Stimulated activated naive CD8-positive, alpha-beta T cell treated with anti-CD3 and anti-CD28 coated beads, Interleukin-15, Interleukin-2, amounts not matched to agents 100 ng/mL and 50 ng/mL, for 24 hours (primary cell): ENCODE measurements around the gene RPL36.
A peak's percentile ranks its signal among the peaks of the same experiment; 100 is the strongest.

Experiments used
- H3K27ac Mint-ChIP-seq: one replicate; pipeline ENCODE4 v1.8.0; 2021; ENCODE audit warnings: mild to moderate bottlenecking, mixed read lengths
- H3K27me3 Mint-ChIP-seq: one replicate; pipeline ENCODE4 v1.8.0; 2021; ENCODE audit warnings: mixed read lengths
- H3K36me3 Mint-ChIP-seq: one replicate; pipeline ENCODE4 v1.8.0; 2021; ENCODE audit warnings: low read depth, mixed read lengths
- H3K4me1 Mint-ChIP-seq: one replicate; pipeline ENCODE4 v1.8.0; 2021; ENCODE audit warnings: low read depth, mixed read lengths
- H3K4me3 Mint-ChIP-seq: one replicate; pipeline ENCODE4 v1.8.0; 2021; ENCODE audit warnings: mild to moderate bottlenecking, mixed read lengths
- H3K9me3 Mint-ChIP-seq: one replicate; pipeline ENCODE4 v1.8.0; 2021; ENCODE audit warnings: mixed read lengths

The RPL36 gene

DNA sequence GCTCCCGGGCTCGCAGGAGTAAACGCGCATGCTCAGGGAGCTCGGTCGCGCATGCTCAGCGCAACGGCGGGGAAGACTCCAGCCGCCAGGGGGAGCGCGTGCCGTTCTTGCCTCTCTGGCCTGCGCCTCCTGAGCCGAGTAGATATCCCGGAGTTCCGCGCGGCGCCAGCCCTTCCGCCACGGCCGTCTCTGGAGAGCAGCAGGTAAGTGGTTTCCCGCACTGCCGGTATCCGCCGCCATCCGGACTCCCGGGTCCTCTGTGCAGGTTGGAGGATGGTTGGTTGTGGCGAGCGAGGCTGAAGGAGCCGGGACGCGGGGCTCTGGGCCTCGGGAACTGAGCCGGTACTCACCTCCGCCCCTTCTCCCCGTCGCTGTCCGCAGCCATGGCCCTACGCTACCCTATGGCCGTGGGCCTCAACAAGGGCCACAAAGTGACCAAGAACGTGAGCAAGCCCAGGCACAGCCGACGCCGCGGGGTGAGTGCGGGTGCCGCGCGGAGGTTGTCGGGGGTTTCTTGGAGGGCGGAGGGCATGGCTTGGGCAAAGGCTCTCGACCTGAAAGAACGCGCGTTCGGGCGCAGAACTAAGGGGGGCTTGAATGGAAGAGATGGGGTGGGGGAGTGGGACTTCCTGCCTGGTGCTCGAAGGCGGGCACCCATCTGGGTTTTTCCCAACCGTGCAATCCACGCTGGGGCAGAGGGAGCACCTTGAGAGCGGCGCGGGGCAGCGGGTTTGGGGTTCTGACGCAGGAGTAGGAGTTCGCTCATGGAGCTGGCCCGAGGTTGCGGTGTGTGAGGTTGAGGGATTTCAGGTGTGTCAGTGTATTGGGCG is at the start of gene RPL36:
TSS of gene RPL36 (plus strand) at position 171 of the 830 bp plus-strand sequence. CDS start at position 384, 213 bp downstream.
- Mint-ChIP-seq H3K4me1 (peaks cover 43% of the 10 kb centered on the region), H3K9me3 (no peaks in the 10 kb centered on the region), H3K27ac (peak within 1 kb of the TSS; percentile 97), H3K4me3 (peak within 1 kb of the TSS; percentile 96), H3K27me3 (no peaks in the 10 kb centered on the region), H3K36me3 (peaks cover 39% of the 10 kb centered on the region)

DNA sequence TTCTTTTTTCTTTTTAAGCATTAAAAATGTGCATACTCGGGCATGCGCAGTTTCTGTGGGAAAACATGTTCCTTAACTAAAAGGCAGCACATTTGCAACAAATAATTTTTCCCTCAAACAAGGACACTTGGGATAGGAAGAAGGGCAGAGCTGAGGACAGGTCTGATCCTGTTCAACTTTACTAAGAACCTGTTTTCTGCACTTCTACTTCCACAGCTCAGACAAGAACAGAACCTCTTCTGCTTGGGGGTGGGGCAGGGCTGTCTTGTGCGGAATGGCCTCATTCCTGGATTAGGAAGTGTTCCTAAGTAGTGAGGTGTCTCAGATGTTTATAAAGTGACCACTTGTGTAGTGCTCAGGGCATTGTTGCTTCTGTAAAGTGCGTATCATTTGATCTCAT is 48.9 kb upstream of the RPL36 start:
- Mint-ChIP-seq H3K27ac (peak overlapping the region; percentile 37), H3K36me3 (peaks cover 52% of the 10 kb centered on the region), H3K27me3 (no peaks in the 10 kb centered on the region), H3K4me3 (no peak overlapping the region), H3K9me3 (no peaks in the 10 kb centered on the region), H3K4me1 (peaks cover 5% of the 10 kb centered on the region)

DNA sequence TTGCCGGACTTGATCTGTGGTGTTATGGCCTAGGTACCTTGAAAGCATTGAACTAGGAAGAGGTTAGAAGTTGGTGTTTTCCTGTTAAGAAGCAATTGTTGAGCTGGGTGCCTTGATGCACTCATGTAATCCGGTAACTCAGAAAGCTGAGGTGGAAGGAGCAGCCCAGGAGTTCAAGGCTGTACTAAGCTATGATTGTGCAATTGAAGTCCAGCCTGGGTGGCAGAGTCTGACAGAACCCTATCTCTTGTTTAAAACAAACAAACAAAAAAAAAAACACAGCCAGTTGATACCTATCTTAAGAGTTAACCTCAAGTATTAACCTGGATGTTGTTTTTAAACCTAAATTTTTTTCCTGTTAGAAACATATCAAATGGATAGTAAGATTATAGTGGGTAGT is 47.9 kb upstream of the RPL36 start:
- H3K4me3 Mint-ChIP-seq = no peak overlapping the region
- H3K9me3 Mint-ChIP-seq = no peaks in the 10 kb centered on the region
- H3K27me3 Mint-ChIP-seq = no peaks in the 10 kb centered on the region
- peaks cover 62% of the 10 kb centered on the region for H3K36me3 Mint-ChIP-seq
- peak overlapping the region; percentile 0 for H3K27ac Mint-ChIP-seq
- H3K4me1 Mint-ChIP-seq = peaks cover 5% of the 10 kb centered on the region

DNA sequence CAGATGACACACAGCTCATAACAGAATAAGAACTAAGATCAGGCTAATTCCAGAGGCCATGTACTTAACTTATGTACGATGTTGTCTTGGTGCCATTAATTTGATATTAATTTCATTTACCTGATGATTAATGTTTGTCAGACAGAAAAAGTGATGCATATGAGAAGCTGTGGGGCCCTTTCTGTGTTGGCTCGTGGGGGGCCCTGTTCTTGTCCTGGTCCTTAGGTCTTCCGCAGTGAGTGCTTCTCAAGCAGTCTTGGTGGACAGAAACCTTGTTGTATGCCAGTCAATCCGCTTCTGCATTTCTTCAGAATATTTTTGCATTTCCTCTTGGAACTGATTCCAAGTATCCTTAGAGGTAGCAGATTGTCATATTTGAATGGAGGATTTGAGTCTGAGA is 47.0 kb upstream of the RPL36 start:
- no peaks in the 10 kb centered on the region for H3K9me3 Mint-ChIP-seq
- H3K27me3 Mint-ChIP-seq = no peaks in the 10 kb centered on the region
- no peak overlapping the region for H3K4me3 Mint-ChIP-seq
- H3K4me1 Mint-ChIP-seq = peaks cover 5% of the 10 kb centered on the region
- no peak overlapping the region for H3K27ac Mint-ChIP-seq
- H3K36me3 Mint-ChIP-seq = peaks cover 71% of the 10 kb centered on the region

DNA sequence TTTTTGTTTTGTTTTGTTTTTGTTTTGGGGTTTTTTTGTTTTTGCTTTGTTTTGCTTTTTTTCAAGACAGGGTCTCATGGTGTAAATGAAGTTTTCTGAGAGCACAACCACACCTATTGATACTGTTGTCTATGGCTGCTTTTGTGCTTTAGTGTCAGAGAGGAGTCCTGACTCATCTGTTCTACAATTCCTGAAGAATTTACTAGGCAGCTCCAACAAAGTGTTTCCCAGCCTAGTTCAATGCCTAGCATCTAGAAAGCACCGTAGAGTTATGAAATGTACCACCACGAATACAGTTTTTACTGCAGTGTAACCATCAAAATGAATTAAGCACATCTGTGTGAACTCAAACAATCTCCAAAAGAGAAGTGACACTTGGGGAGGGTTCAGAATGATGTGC is 46.1 kb upstream of the RPL36 start:
- Mint-ChIP-seq H3K4me3 (no peak overlapping the region), H3K9me3 (no peaks in the 10 kb centered on the region), H3K27ac (no peak overlapping the region), H3K36me3 (peaks cover 77% of the 10 kb centered on the region), H3K27me3 (no peaks in the 10 kb centered on the region), H3K4me1 (peaks cover 5% of the 10 kb centered on the region)

DNA sequence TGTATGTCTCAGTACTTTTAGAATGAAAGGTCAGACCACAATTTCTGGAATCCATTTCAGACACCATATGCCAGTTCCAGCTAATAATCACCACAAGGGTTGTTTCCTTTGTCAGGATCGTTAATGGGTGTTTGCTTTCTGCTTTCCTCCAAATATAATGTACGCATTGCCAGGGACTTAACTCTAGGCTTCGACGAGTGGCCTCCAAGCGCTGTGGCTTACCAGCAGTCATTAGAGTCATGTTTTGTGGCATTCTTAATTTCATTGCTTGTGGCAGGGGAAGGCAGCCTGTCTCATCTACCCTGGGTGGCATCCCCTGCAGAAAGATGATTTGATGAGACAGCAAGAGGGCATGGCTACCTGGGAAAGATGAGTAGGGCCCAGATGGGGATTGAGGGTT is 44.7 kb upstream of the RPL36 start:
- Mint-ChIP-seq H3K27me3 (no peaks in the 10 kb centered on the region), H3K4me1 (peaks cover 5% of the 10 kb centered on the region), H3K9me3 (no peaks in the 10 kb centered on the region), H3K27ac (peak overlapping the region; percentile 5), H3K4me3 (no peak overlapping the region), H3K36me3 (peaks cover 83% of the 10 kb centered on the region)

DNA sequence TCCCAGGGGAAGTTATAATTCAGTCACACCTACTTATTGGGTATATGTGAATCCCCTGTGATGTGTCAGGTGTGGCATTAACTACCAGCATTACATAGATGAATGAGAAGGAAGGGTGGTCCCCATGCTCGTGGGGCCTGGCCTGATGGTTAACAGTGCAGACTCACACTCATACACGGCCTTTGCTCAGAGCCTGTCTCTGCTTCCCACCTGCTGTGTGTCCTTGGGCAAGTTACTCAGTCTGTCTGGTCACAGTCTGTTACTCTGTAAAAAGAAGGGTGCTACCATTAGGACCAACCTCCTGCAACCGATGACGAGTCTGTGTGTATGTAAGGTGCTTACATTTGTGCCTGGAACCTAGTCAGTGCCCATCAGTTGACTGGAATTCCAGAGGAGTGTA is 43.4 kb upstream of the RPL36 start:
- H3K4me1 Mint-ChIP-seq = peaks cover under 1% of the 10 kb centered on the region
- no peaks in the 10 kb centered on the region for H3K27me3 Mint-ChIP-seq
- no peak overlapping the region for H3K4me3 Mint-ChIP-seq
- no peaks in the 10 kb centered on the region for H3K9me3 Mint-ChIP-seq
- peaks cover 81% of the 10 kb centered on the region for H3K36me3 Mint-ChIP-seq
- H3K27ac Mint-ChIP-seq = peak overlapping the region; percentile 45

DNA sequence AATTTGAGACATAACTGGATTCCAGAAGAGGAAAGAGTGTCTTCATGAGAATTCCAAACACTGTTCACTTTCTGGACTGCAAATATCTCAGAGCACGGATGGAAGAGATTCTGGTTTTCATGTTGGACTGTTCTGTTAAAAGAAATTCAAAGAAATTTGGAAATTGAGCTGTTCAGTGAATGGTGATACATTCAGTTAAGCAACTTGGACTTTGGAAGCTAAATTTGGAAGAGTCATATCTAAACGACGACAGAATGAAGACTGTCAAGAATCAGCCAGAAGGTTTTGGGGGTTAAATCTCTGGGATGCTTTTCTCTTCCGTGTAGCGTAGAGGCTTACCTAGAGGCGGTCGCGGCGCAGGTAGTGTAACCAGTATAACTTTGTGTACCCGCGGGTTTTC is 41.6 kb upstream of the RPL36 start:
- no peak overlapping the region for H3K4me3 Mint-ChIP-seq
- H3K36me3 Mint-ChIP-seq = peaks cover 81% of the 10 kb centered on the region
- no peaks in the 10 kb centered on the region for H3K9me3 Mint-ChIP-seq
- H3K27ac Mint-ChIP-seq = no peak overlapping the region
- H3K4me1 Mint-ChIP-seq = no peaks in the 10 kb centered on the region
- H3K27me3 Mint-ChIP-seq = no peaks in the 10 kb centered on the region

DNA sequence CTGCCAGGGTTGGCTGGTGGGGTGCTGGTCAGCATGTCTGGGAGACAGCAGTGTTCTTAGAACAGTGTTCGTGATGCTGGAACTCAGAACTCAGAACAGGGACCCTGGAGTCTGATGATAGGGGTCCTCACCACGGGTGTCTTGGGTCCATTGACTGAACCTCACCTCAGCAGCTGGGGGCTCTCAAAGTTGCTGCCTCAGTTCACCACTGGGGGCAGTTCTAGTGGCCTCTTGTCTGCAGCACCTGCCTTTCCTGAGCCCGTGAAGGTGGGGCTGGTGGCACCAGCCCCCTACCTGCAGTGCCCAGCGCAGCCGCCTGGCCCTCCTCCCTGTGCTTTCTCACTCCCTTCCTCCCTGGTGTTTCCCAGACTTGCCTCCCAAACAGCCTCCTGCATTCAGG is 38.7 kb upstream of the RPL36 start:
- H3K27me3 Mint-ChIP-seq = no peaks in the 10 kb centered on the region
- no peaks in the 10 kb centered on the region for H3K9me3 Mint-ChIP-seq
- no peak overlapping the region for H3K27ac Mint-ChIP-seq
- H3K4me1 Mint-ChIP-seq = no peaks in the 10 kb centered on the region
- peaks cover 75% of the 10 kb centered on the region for H3K36me3 Mint-ChIP-seq
- no peak overlapping the region for H3K4me3 Mint-ChIP-seq

DNA sequence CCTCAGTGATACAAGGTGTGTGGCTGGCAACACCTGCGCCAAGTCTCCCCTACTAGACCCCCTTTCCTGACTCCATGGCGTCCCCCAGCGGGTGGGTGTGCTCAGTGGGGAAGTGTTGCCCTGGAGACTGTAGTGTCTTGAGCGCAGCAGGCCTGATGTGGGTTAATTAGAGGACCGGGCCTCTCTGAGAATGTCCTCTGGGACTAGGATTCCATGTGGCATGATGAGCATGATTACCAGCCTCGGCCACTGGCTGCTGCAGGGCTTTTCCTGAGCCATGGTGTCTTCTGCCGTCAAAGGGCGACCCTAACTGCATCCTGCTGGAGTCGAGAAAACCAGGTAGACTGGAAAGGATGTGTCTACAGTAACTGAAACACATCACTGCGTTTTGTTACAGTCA is 37.8 kb upstream of the RPL36 start:
- H3K27ac Mint-ChIP-seq = no peak overlapping the region
- H3K36me3 Mint-ChIP-seq = peaks cover 71% of the 10 kb centered on the region
- H3K4me3 Mint-ChIP-seq = no peak overlapping the region
- H3K4me1 Mint-ChIP-seq = no peaks in the 10 kb centered on the region
- no peaks in the 10 kb centered on the region for H3K9me3 Mint-ChIP-seq
- H3K27me3 Mint-ChIP-seq = no peaks in the 10 kb centered on the region

DNA sequence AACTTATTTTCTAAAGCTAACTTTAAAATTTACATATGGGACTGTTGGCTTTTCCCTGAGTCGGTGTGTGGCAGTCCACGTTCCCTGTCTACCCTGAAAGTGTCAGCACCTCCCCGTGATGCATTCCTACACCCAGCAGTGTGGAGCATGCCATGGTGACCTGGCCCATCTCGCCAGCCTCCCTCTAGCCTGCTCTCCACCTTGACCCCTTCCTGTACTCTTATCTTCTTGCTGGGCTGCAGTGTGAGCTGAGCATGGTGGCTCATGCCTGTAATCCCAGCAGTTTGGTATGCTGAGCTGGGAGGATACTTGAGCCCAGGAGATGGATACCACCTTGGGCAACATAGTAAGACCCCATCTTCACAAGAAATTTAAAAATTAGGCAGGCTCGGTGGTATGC is 35.2 kb upstream of the RPL36 start:
- no peaks in the 10 kb centered on the region for H3K4me1 Mint-ChIP-seq
- peaks cover 62% of the 10 kb centered on the region for H3K36me3 Mint-ChIP-seq
- no peak overlapping the region for H3K27ac Mint-ChIP-seq

DNA sequence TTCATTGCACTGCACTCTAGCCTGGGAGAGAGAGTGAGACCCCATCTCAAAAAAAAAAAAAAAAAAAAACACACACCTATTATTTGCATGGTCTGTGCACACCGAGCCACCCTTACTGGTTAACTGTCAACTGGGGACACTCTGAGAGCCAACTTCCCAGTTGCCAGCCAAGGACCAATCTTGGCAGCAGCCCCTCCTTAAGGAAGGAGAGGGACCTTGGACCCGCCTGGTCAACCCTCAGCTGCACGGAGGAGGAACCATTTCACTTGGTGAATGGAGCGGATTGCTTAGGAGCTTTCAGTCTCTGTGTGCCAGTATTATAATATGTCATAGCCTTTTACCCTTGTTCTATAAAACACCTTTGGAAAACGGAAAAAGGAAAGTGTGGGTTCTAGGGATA is 34.7 kb upstream of the RPL36 start:
- Mint-ChIP-seq H3K27ac (no peak overlapping the region), H3K27me3 (no peaks in the 10 kb centered on the region), H3K36me3 (peaks cover 59% of the 10 kb centered on the region), H3K9me3 (no peaks in the 10 kb centered on the region), H3K4me1 (no peaks in the 10 kb centered on the region), H3K4me3 (no peak overlapping the region)

More for the DNA sequence above, 35.2 kb upstream of the RPL36 start:
- Mint-ChIP-seq H3K27me3 (no peaks in the 10 kb centered on the region), H3K4me3 (no peak overlapping the region), H3K9me3 (no peaks in the 10 kb centered on the region)

DNA sequence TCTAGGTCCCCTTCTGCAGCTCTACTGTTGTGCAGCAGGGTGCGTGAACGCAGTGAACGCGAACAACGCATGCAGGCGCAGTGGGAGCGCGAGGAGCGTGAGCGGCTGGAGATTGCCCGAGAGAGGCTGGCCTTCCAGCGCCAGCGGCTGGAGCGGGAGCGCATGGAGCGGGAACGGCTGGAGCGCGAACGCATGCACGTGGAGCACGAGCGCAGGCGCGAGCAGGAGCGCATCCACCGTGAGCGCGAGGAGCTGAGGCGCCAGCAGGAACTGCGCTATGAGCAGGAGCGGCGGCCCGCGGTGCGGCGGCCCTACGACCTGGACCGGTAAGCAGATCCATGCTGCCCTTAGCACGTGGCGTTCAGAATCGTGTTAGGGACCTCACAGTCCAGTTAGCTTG is 28.6 kb upstream of the RPL36 start:
- no peaks in the 10 kb centered on the region for H3K27me3 Mint-ChIP-seq
- H3K27ac Mint-ChIP-seq = no peak overlapping the region
- no peak overlapping the region for H3K4me3 Mint-ChIP-seq
- H3K36me3 Mint-ChIP-seq = peaks cover 56% of the 10 kb centered on the region
- no peaks in the 10 kb centered on the region for H3K9me3 Mint-ChIP-seq
- peaks cover 16% of the 10 kb centered on the region for H3K4me1 Mint-ChIP-seq

DNA sequence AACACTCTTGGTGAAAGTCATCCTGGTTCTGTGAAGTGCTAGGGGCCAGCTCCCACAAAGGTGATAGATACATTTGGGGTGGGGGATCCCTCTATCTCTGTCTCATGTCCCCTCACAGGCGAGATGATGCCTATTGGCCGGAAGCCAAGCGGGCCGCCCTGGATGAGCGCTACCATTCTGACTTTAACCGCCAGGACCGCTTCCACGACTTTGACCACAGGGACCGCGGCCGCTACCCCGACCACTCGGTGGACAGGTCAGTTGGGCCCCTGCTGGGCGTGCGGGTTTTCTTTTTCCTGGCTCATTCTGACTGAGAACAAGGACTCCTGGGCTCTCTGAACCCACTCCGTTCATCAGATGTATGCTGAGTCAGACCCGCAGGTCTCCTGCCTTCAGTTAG is 26.2 kb upstream of the RPL36 start:
- H3K4me3 Mint-ChIP-seq = no peak overlapping the region
- no peaks in the 10 kb centered on the region for H3K9me3 Mint-ChIP-seq
- H3K4me1 Mint-ChIP-seq = peaks cover 16% of the 10 kb centered on the region
- no peaks in the 10 kb centered on the region for H3K27me3 Mint-ChIP-seq
- peaks cover 65% of the 10 kb centered on the region for H3K36me3 Mint-ChIP-seq
- peak overlapping the region; percentile 45 for H3K27ac Mint-ChIP-seq

DNA sequence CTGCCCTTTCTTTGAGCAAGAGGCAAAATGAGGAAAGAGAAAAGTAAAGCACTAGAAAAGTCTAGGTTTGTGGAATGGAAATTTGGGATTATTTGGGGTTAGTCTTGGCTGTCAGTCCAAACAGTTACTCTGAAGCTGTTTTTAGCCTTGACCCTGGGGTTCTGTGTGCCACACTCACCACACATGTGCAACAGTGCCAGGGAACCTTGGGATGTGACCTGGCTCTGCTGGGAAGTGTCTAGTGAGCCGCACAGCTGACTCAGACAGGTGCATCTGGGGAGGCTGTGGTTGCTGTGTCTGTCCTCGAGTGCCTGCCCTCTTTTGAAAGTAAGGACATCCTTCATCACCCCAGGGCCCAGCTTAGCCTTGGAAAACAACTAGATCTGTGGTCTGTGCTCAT is 25.6 kb upstream of the RPL36 start:
- no peaks in the 10 kb centered on the region for H3K9me3 Mint-ChIP-seq
- H3K4me3 Mint-ChIP-seq = no peak overlapping the region
- H3K36me3 Mint-ChIP-seq = peaks cover 71% of the 10 kb centered on the region
- H3K4me1 Mint-ChIP-seq = peaks cover 16% of the 10 kb centered on the region
- no peaks in the 10 kb centered on the region for H3K27me3 Mint-ChIP-seq
- H3K27ac Mint-ChIP-seq = no peak overlapping the region
